Heart right ventricle (tissue), 16 donors: Measurements from ENCODE around the gene PRKRIP1. TPM values are rescaled to one million over a fixed set of nuclear protein-coding genes. Genes with fewer than 3 reads are reported as not detected.

Source experiments
- ATAC-seq, 8 donors: fragments of 200-7000 bp; cut with Tn5 transposase; one replicate each; pipeline ENCODE4 v1.9.1; 2020; ENCODE audit warnings: mild to moderate bottlenecking in 8 of 8, moderate library complexity in 8 of 8, moderate number of reproducible peaks in 1 of 8
- DNase-seq, 2 donors: peaks; one replicate each; pipeline ENCODE4 v3.0.0-alpha.2; 2020
- H3K27ac ChIP-seq, 10 donors: fragments of 200-600 bp; sonication (generic) in 2 of 10; one replicate each; pipeline versions ENCODE4 v1.5.0 to v1.8.0; 2020 to 2022; ENCODE audit warnings: mild to moderate bottlenecking in 3 of 10
- H3K27me3 ChIP-seq, 7 donors: fragments of 200-600 bp; one replicate each; pipeline ENCODE4 v1.8.0; 2021 to 2022; ENCODE audit warnings: mild to moderate bottlenecking in 2 of 7
- H3K36me3 ChIP-seq, 9 donors: fragments of 200-600 bp; sonication (generic) in 1 of 9; one replicate each; pipeline versions ENCODE4 v1.5.0 to v1.8.0; 2020 to 2022; ENCODE audit warnings: mild to moderate bottlenecking in 2 of 9
- H3K4me1 ChIP-seq, 9 donors: fragments of 200-600 bp; sonication (generic) in 1 of 9; one replicate each; pipeline versions ENCODE4 v1.5.0 to v1.8.0; 2020 to 2022; ENCODE audit warnings: mild to moderate bottlenecking in 4 of 9
- H3K4me3 ChIP-seq, 10 donors: fragments of 200-600 bp; sonication (generic) in 2 of 10; one replicate each; pipeline versions ENCODE4 v1.5.0 to v1.8.0; 2020 to 2022; ENCODE audit warnings: mild to moderate bottlenecking in 7 of 10, moderate library complexity in 2 of 10
- H3K9me3 ChIP-seq, 11 donors: fragments of 200-600 bp in 10 of 11; sonication (generic) in 2 of 11; one replicate each; pipeline versions ENCODE4 v1.5.0 to v1.8.0; 2013 to 2022; ENCODE audit warnings: mild to moderate bottlenecking in 2 of 11, control low read depth in 1 of 11, moderate library complexity in 1 of 11
- WGBS, 2 donors: extraction: QIAGEN DNeasy Blood & Tissue Kit; methylation state at CpG; one replicate each; pipeline ENCODE4 v1.1.7; 2013; ENCODE audit warnings: inconsistent platforms in 1 of 2; 5-methylcytosine and 5-hydroxymethylcytosine counted together
- intact Hi-C, 10 donors: fragments of 100-400 bp; cut with DNase I; formaldehyde crosslinking; loops; one replicate each; pipeline versions ENCODE4 v1.11.1 to v1.14.2; 2022
- polyA plus RNA-seq, 2 donors: library from polyadenylated mRNA; stranded (reverse); fragments of 200-250 nt; gene quantifications; one replicate each; pipeline ENCODE4 v1.2.3, GENCODE V29; 2013
- total RNA-seq, 10 donors: library from RNA; stranded (reverse); fragmentation: NEBNext Ultra II Directional in 3 of 10; extraction: Animal tissue kit (Norgen Biotek cat#: 25700) in 3 of 10; gene quantifications; one replicate each; pipeline versions ENCODE4 v1.2.1 to v1.2.4, GENCODE V29; 2021 to 2023
- TF ChIP-seq, protein P1 (sequence below), 9 donors: fragments of 200-600 bp; sonication (generic) in 2 of 9; IDR thresholded peaks; one replicate each; pipeline versions ENCODE4 v1.5.0 to v1.8.0; 2021 to 2022; ENCODE audit warnings: antibody characterized with exemption in 9 of 9, mild to moderate bottlenecking in 5 of 9, moderate library complexity in 1 of 9
- donor health status: Arrhythmogenic right ventricular cardiomyopathy.
- donor health status: ischemic (EF 13 %, LVEDD 7.1; RV severe dilation, severe dysfunction).
- donor health status: healthy with polysubstance abuse.
- donor health status: DM: no; HTN: yes; CAD: no.
- donor health status: DM: no; HTN: no; CAD: no.
- donor health status: ischemic (EF 25% LVEDD 6.9; RV normal size, moderate dysfunction).
- donor health status: ischemic (EF 25% LVEDD 5.7; RV mildly dilated, moderate dysfunction).
- donor health status: healthy.
- donor health status: DM: yes; HTN: yes; CAD: no.
- donor health status: Ischemic cardiomyopathy.
- donor health status: ischemic (EF 35%, LVEDD 5.7; RV mildly dilated, moderate dysfunction).
- donor health status: nonischemic (EF 11% LVEDD 7.7; RV severe dilation, severe dysfunction).
- donor health status: DM: yes; HTN: yes; CAD: no.
- donor health status: PGD.
- donor health status: ischemic (EF 29% LVEDD 5.4; RV normal size, mild dysfunction).
- donor health status: nonischemic (EF 23%, LVEDD 6.1; RV moderate dilation, normal function).

The PRKRIP1 gene
- total and polyA plus RNA-seq, 12 donors: 7.1 to 28.2 (median 11.3) TPM

GRCh38 chr7:102410123-102410522, 14.0 kb downstream of the PRKRIP1 start:
- H3K9me3 ChIP-seq: peaks cover 0 to 8% (median 0%) of the 10 kb centered on the region in 11 donors
- H3K4me1 ChIP-seq: peaks cover 0 to 14% (median 8%) of the 10 kb centered on the region in 9 donors
- ATAC-seq (no peak), DNase-seq (no peak)
- H3K27me3 ChIP-seq: no peaks in the 10 kb centered on the region
- TF ChIP-seq, protein P1, sequence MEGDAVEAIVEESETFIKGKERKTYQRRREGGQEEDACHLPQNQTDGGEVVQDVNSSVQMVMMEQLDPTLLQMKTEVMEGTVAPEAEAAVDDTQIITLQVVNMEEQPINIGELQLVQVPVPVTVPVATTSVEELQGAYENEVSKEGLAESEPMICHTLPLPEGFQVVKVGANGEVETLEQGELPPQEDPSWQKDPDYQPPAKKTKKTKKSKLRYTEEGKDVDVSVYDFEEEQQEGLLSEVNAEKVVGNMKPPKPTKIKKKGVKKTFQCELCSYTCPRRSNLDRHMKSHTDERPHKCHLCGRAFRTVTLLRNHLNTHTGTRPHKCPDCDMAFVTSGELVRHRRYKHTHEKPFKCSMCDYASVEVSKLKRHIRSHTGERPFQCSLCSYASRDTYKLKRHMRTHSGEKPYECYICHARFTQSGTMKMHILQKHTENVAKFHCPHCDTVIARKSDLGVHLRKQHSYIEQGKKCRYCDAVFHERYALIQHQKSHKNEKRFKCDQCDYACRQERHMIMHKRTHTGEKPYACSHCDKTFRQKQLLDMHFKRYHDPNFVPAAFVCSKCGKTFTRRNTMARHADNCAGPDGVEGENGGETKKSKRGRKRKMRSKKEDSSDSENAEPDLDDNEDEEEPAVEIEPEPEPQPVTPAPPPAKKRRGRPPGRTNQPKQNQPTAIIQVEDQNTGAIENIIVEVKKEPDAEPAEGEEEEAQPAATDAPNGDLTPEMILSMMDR (IDR thresholded peaks at IDR 0.05): no peak
- intact Hi-C loops: loop anchor here in 2 of 10 donors (5.0 to 10.0 kb wide), 2 partner anchors 37 to 55 kb away; partner anchors contain the start of genes ALKBH4 (in 1 of the 2) and LRWD1 (in 1 of the 2)
- H3K27ac ChIP-seq: no peak overlapping the region
- H3K36me3 ChIP-seq: peaks cover 0 to 100% (median 44%) of the 10 kb centered on the region in 9 donors
- no peak overlapping the region for H3K4me3 ChIP-seq
- WGBS, 2 donors: 73 to 77% methylated on average over 6 of the region's 6 CpGs

DNA sequence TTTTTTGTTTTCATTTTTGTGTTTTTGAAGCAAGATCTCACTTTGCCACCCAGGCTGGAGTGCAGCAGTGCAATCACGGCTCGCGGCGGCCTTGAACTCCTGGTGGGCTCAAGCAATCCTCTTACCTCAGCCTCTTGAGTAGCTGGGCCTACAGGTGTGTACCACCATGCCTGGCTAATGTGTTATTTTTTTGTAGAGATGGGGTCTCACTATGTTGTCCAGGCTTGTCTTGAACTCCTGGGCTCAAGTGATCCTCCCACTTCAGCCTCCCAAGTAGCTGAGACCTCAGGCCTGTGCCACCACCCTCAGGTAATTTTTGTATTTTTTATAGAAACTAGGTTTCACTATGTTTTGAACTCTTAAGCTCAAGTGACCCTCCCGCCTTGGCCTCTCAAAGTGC, 14.8 kb downstream of the PRKRIP1 start:
- Histone ChIP-seq H3K27me3 (no peaks in the 10 kb centered on the region), H3K9me3 (peaks cover 0 to 8% (median 0%) of the 10 kb centered on the region in 11 donors), H3K27ac (no peak overlapping the region), H3K36me3 (peaks cover 0 to 100% (median 41%) of the 10 kb centered on the region in 9 donors), H3K4me3 (no peak overlapping the region), H3K4me1 (peaks cover 0 to 22% (median 8%) of the 10 kb centered on the region in 9 donors)
- whole genome bisulfite sequencing, 2 donors: 97 to 99% methylated on average over 5 of the region's 5 CpGs
- no peak for DNase-seq
- TF ChIP-seq, protein P1 (IDR thresholded peaks at IDR 0.05): no peak
- no peak for ATAC-seq
- intact Hi-C loops: loop anchor here in 2 of 10 donors (5.0 to 10.0 kb wide), 2 partner anchors 36 to 54 kb away; partner anchors contain the start of genes ALKBH4 (in 1 of the 2) and LRWD1 (in 1 of the 2)

GRCh38 chr7:102412548-102412947, 16.4 kb downstream of the PRKRIP1 start:
- Histone ChIP-seq H3K4me3 (no peak overlapping the region), H3K9me3 (peaks cover 0 to 8% (median 0%) of the 10 kb centered on the region in 11 donors), H3K4me1 (peaks cover 0 to 26% (median 8%) of the 10 kb centered on the region in 9 donors), H3K36me3 (peaks cover 0 to 100% (median 31%) of the 10 kb centered on the region in 9 donors), H3K27ac (peak overlapping the region in 1 of 10 donors; percentile 21), H3K27me3 (no peaks in the 10 kb centered on the region)
- ATAC-seq (peak; percentile 68 to 91 (median 80)), DNase-seq (peak; percentile 38 to 54)
- WGBS, 2 donors: 37 to 43% methylated on average over 6 of the region's 6 CpGs
- TF ChIP-seq, protein P1 (IDR thresholded peaks at IDR 0.05): peak; percentile 16 to 60 (median 53)
- intact Hi-C loops: loop anchor here in 2 of 10 donors (5.0 to 10.0 kb wide), 2 partner anchors 35 to 52 kb away; partner anchors contain the start of genes ALKBH4 (in 1 of the 2) and LRWD1 (in 1 of the 2)

- no peak for DNase-seq
- 69 to 83% methylated on average over 5 of the region's 5 CpGs for WGBS, 2 donors
- intact Hi-C loops: loop anchor here in 2 of 10 donors (5.0 to 10.0 kb wide), 2 partner anchors 34 to 52 kb away; partner anchors contain the start of genes ALKBH4 (in 1 of the 2) and LRWD1 (in 1 of the 2)
- no peaks in the 10 kb centered on the region for H3K27me3 ChIP-seq
- TF ChIP-seq, protein P1 (IDR thresholded peaks at IDR 0.05): no peak
- peak in 1 of 8 donors; percentile 7 for ATAC-seq
- H3K4me3 ChIP-seq: no peak overlapping the region
- H3K4me1 ChIP-seq: peaks cover 0 to 26% (median 8%) of the 10 kb centered on the region in 9 donors
- H3K36me3 ChIP-seq: peaks cover 0 to 99% (median 29%) of the 10 kb centered on the region in 9 donors
- H3K27ac ChIP-seq: peak overlapping the region in 1 of 10 donors; percentile 21
- H3K9me3 ChIP-seq: peaks cover 0 to 8% (median 0%) of the 10 kb centered on the region in 11 donors
Observed at GRCh38 chr7:102413091-102413490, 16.9 kb downstream of the PRKRIP1 start.
